T-helper 1 cell treated with Interleukin-12 subunit alpha and Interleukin-12 subunit beta and Interleukin-4 antibody, amounts not matched to agents 30 μg/mL and 1 μg/mL, for 36 hours (primary cell): ENCODE data around the gene DISC1.

Source experiments
- H3K27ac Mint-ChIP-seq: one replicate; pipeline ENCODE4 v1.8.0; 2021; ENCODE audit warnings: mild to moderate bottlenecking, mixed read lengths
- H3K27me3 Mint-ChIP-seq: one replicate; pipeline ENCODE4 v1.8.0; 2021; ENCODE audit warnings: low read depth, mixed read lengths
- H3K36me3 Mint-ChIP-seq: one replicate; pipeline ENCODE4 v1.8.0; 2021; ENCODE audit warnings: low read depth, mixed read lengths
- H3K4me1 Mint-ChIP-seq: one replicate; pipeline ENCODE4 v1.8.0; 2021; ENCODE audit warnings: low read depth, mixed read lengths
- H3K4me3 Mint-ChIP-seq: one replicate; pipeline ENCODE4 v1.8.0; 2021; ENCODE audit warnings: mild to moderate bottlenecking, moderate library complexity, mixed read lengths
- H3K9me3 Mint-ChIP-seq: one replicate; pipeline ENCODE4 v1.8.0; 2021; ENCODE audit warnings: mixed read lengths

DISC1 gene

GRCh38 chr1:231702804-231703203, 76.2 kb downstream of the DISC1 start:
- Mint-ChIP-seq H3K36me3 (peaks cover 32% of the 10 kb centered on the region), H3K27me3 (no peaks in the 10 kb centered on the region), H3K4me1 (peaks cover 12% of the 10 kb centered on the region), H3K27ac (no peak overlapping the region), H3K9me3 (no peaks in the 10 kb centered on the region), H3K4me3 (no peak overlapping the region)

GRCh38 chr1:231705806-231706760, 79.5 kb downstream of the DISC1 start:
- Mint-ChIP-seq H3K4me1 (peaks cover 2% of the 10 kb centered on the region), H3K36me3 (peaks cover 26% of the 10 kb centered on the region), H3K9me3 (no peaks in the 10 kb centered on the region), H3K4me3 (no peak overlapping the region), H3K27ac (no peak overlapping the region), H3K27me3 (no peaks in the 10 kb centered on the region)

- no peaks in the 10 kb centered on the region for H3K27me3 Mint-ChIP-seq
- no peak overlapping the region for H3K4me3 Mint-ChIP-seq
- no peaks in the 10 kb centered on the region for H3K9me3 Mint-ChIP-seq
- peaks cover 2% of the 10 kb centered on the region for H3K4me1 Mint-ChIP-seq
- peaks cover 29% of the 10 kb centered on the region for H3K36me3 Mint-ChIP-seq
- no peak overlapping the region for H3K27ac Mint-ChIP-seq
These were observed 80.3 kb downstream of the DISC1 start for GRCh38 chr1:231706934-231707333.

- Mint-ChIP-seq H3K4me3 (no peak overlapping the region), H3K9me3 (no peaks in the 10 kb centered on the region), H3K27me3 (no peaks in the 10 kb centered on the region)
These were observed 80.8 kb downstream of the DISC1 start for GRCh38 chr1:231707407-231707806.

GRCh38 chr1:231708394-231708793, 81.8 kb downstream of the DISC1 start:
- Mint-ChIP-seq H3K36me3 (peaks cover 20% of the 10 kb centered on the region), H3K4me1 (peaks cover 2% of the 10 kb centered on the region), H3K27me3 (no peaks in the 10 kb centered on the region), H3K4me3 (no peak overlapping the region), H3K9me3 (peaks cover 9% of the 10 kb centered on the region), H3K27ac (no peak overlapping the region)

More at GRCh38 chr1:231707407-231707806, 80.8 kb downstream of the DISC1 start:
- Mint-ChIP-seq H3K36me3 (peaks cover 27% of the 10 kb centered on the region), H3K27ac (no peak overlapping the region), H3K4me1 (peaks cover 2% of the 10 kb centered on the region)

- Mint-ChIP-seq H3K27ac (no peak overlapping the region), H3K9me3 (peaks cover 10% of the 10 kb centered on the region), H3K4me3 (no peak overlapping the region), H3K36me3 (peaks cover 11% of the 10 kb centered on the region), H3K27me3 (no peaks in the 10 kb centered on the region), H3K4me1 (no peaks in the 10 kb centered on the region)
These were observed 87.8 kb downstream of the DISC1 start for GRCh38 chr1:231714440-231714839.

- peaks cover 8% of the 10 kb centered on the region for H3K36me3 Mint-ChIP-seq
- H3K9me3 Mint-ChIP-seq, result peaks cover 10% of the 10 kb centered on the region
- H3K4me1 Mint-ChIP-seq, result no peaks in the 10 kb centered on the region
- no peak overlapping the region for H3K27ac Mint-ChIP-seq
- H3K4me3 Mint-ChIP-seq, result no peak overlapping the region
- H3K27me3 Mint-ChIP-seq, result no peaks in the 10 kb centered on the region
These were observed 89.5 kb downstream of the DISC1 start for GRCh38 chr1:231715816-231716722.

GRCh38 chr1:231716879-231717278, 90.3 kb downstream of the DISC1 start:
- H3K27me3 Mint-ChIP-seq, result no peaks in the 10 kb centered on the region
- H3K27ac Mint-ChIP-seq, result no peak overlapping the region
- no peak overlapping the region for H3K4me3 Mint-ChIP-seq
- H3K4me1 Mint-ChIP-seq, result no peaks in the 10 kb centered on the region
- peaks cover 5% of the 10 kb centered on the region for H3K36me3 Mint-ChIP-seq
- peaks cover 10% of the 10 kb centered on the region for H3K9me3 Mint-ChIP-seq

- Mint-ChIP-seq H3K9me3 (no peaks in the 10 kb centered on the region), H3K4me1 (no peaks in the 10 kb centered on the region), H3K36me3 (no peaks in the 10 kb centered on the region), H3K27ac (no peak overlapping the region), H3K4me3 (no peak overlapping the region), H3K27me3 (no peaks in the 10 kb centered on the region)
These were observed 93.0 kb downstream of the DISC1 start for GRCh38 chr1:231719485-231720183.

GRCh38 chr1:231720652-231721325, 94.2 kb downstream of the DISC1 start:
- H3K9me3 Mint-ChIP-seq, result no peaks in the 10 kb centered on the region
- no peaks in the 10 kb centered on the region for H3K36me3 Mint-ChIP-seq
- no peak overlapping the region for H3K4me3 Mint-ChIP-seq
- no peak overlapping the region for H3K27ac Mint-ChIP-seq
- H3K27me3 Mint-ChIP-seq, result no peaks in the 10 kb centered on the region
- peaks cover 2% of the 10 kb centered on the region for H3K4me1 Mint-ChIP-seq

- Mint-ChIP-seq H3K9me3 (no peaks in the 10 kb centered on the region), H3K27me3 (no peaks in the 10 kb centered on the region), H3K4me1 (peaks cover 2% of the 10 kb centered on the region), H3K27ac (no peak overlapping the region), H3K36me3 (no peaks in the 10 kb centered on the region), H3K4me3 (no peak overlapping the region)
These were observed 94.8 kb downstream of the DISC1 start for GRCh38 chr1:231721436-231721835.

GRCh38 chr1:231722356-231722755, 95.8 kb downstream of the DISC1 start:
- no peak overlapping the region for H3K4me3 Mint-ChIP-seq
- H3K9me3 Mint-ChIP-seq, result no peaks in the 10 kb centered on the region
- H3K4me1 Mint-ChIP-seq, result peaks cover 2% of the 10 kb centered on the region
- H3K27ac Mint-ChIP-seq, result no peak overlapping the region
- H3K27me3 Mint-ChIP-seq, result no peaks in the 10 kb centered on the region
- H3K36me3 Mint-ChIP-seq, result no peaks in the 10 kb centered on the region

- no peaks in the 10 kb centered on the region for H3K9me3 Mint-ChIP-seq
These were observed 96.6 kb downstream of the DISC1 start for GRCh38 chr1:231723146-231723545.

GRCh38 chr1:231724041-231724440, 97.5 kb downstream of the DISC1 start:
- no peak overlapping the region for H3K4me3 Mint-ChIP-seq
- H3K27ac Mint-ChIP-seq, result no peak overlapping the region
- H3K4me1 Mint-ChIP-seq, result peaks cover 2% of the 10 kb centered on the region
- no peaks in the 10 kb centered on the region for H3K27me3 Mint-ChIP-seq
- H3K36me3 Mint-ChIP-seq, result no peaks in the 10 kb centered on the region
- no peaks in the 10 kb centered on the region for H3K9me3 Mint-ChIP-seq

More at GRCh38 chr1:231723146-231723545, 96.6 kb downstream of the DISC1 start:
- Mint-ChIP-seq H3K36me3 (no peaks in the 10 kb centered on the region), H3K4me3 (no peak overlapping the region), H3K4me1 (peaks cover 2% of the 10 kb centered on the region), H3K27ac (no peak overlapping the region), H3K27me3 (no peaks in the 10 kb centered on the region)
